Nephron progenitor cell (in vitro differentiated cells): ENCODE measurements around the gene LY6G5B.

Source experiments
- DNase-seq: peaks from one replicate; pipeline ENCODE4 v3.0.0; 2021
- H3K27ac Mint-ChIP-seq: 2 replicates; pipeline ENCODE4 v1.8.0; 2021; ENCODE audit warnings: mild to moderate bottlenecking, moderate library complexity, mixed read lengths
- H3K27me3 Mint-ChIP-seq: 2 replicates; pipeline ENCODE4 v1.8.0; 2021; ENCODE audit warnings: mild to moderate bottlenecking, low read depth, mixed read lengths; ENCODE audit not compliant: poor library complexity
- H3K36me3 Mint-ChIP-seq: 2 replicates; pipeline ENCODE4 v1.8.0; 2021; ENCODE audit warnings: low read depth, mixed read lengths
- H3K4me1 Mint-ChIP-seq: 2 replicates; pipeline ENCODE4 v1.8.0; 2021; ENCODE audit warnings: mixed read lengths
- H3K4me3 Mint-ChIP-seq: 2 replicates; pipeline ENCODE4 v1.8.0; 2021; ENCODE audit warnings: mild to moderate bottlenecking, moderate library complexity, mixed read lengths
- H3K9me3 Mint-ChIP-seq: 2 replicates; pipeline ENCODE4 v1.8.0; 2021; ENCODE audit warnings: mild to moderate bottlenecking, moderate library complexity, mixed read lengths
- TF ChIP-seq, protein P1 (sequence below): fragments of 200-600 bp; sonication (generic); IDR thresholded peaks from 2 replicates; pipeline ENCODE4 v1.5.0; 2021; ENCODE audit warnings: antibody characterized with exemption

Gene LY6G5B

GRCh38 chr6:31642798-31643570 lies 26.8 kb upstream of the LY6G5B start:
- H3K27me3 Mint-ChIP-seq, result no peaks in the 10 kb centered on the region
- no peak overlapping the region for H3K4me3 Mint-ChIP-seq
- H3K4me1 Mint-ChIP-seq, result no peaks in the 10 kb centered on the region
- peaks cover 64% of the 10 kb centered on the region for H3K36me3 Mint-ChIP-seq
- no peaks in the 10 kb centered on the region for H3K9me3 Mint-ChIP-seq
- TF ChIP-seq, protein P1, sequence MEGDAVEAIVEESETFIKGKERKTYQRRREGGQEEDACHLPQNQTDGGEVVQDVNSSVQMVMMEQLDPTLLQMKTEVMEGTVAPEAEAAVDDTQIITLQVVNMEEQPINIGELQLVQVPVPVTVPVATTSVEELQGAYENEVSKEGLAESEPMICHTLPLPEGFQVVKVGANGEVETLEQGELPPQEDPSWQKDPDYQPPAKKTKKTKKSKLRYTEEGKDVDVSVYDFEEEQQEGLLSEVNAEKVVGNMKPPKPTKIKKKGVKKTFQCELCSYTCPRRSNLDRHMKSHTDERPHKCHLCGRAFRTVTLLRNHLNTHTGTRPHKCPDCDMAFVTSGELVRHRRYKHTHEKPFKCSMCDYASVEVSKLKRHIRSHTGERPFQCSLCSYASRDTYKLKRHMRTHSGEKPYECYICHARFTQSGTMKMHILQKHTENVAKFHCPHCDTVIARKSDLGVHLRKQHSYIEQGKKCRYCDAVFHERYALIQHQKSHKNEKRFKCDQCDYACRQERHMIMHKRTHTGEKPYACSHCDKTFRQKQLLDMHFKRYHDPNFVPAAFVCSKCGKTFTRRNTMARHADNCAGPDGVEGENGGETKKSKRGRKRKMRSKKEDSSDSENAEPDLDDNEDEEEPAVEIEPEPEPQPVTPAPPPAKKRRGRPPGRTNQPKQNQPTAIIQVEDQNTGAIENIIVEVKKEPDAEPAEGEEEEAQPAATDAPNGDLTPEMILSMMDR, result no peak
- DNase-seq, result no peak
- H3K27ac Mint-ChIP-seq, result no peak overlapping the region

DNA sequence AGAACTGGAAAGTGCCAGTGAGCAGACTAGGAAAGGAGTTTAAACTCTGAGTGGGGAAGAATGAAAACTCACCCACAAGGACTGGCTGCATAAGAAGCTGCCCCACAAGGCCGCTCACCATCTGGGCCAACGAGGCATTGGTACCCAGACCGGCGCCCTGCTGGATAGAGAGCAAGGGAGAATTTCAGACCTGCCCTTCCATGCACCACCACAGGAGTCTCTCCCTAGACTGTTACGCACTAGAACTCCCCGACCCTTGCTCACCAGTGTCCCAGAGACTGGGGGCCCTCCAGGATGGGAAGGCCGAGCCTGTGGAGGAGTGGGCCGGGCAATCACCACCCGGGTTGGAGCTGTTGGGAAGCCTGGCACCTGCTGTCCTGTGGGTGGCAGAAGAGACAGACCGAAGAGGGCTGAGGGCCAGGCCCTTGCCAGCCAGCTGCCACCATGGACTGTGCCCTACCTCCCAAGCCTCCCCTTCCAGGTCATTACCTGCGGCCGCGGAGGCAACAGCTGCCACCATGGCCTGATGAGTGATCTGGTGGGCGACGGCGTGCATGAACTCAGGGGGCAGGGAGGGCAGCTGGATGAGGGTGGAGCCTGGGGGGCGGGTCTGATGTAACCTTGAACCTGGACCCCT lies 25.8 kb upstream of the LY6G5B start:
- Mint-ChIP-seq H3K27me3 (no peaks in the 10 kb centered on the region), H3K9me3 (no peaks in the 10 kb centered on the region), H3K4me3 (no peak overlapping the region), H3K27ac (no peak overlapping the region), H3K4me1 (peaks cover 6% of the 10 kb centered on the region), H3K36me3 (peaks cover 70% of the 10 kb centered on the region)
- TF ChIP-seq, protein P1, result no peak
- no peak for DNase-seq

DNA sequence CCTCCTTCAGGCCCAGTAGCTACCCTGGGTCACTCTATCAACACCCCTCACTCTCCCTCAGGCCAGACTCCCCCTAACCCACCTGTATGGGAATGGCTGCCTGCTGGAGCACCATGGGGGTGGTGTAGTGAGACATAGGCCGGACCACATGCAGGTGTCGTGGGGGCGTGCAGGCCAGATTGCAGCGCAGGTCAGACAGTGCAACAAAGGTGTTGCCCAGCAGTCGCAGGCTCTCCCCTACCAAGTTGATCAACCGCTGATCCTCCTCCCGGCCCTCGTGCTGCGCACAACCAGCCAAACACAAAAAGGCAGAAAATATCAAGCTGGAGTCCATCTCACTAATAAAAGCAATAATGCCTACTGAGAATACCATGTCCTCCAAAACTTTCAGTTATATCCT lies 24.5 kb upstream of the LY6G5B start:
- TF ChIP-seq, protein P1, result no peak
- Mint-ChIP-seq H3K4me3 (no peak overlapping the region), H3K36me3 (peaks cover 74% of the 10 kb centered on the region), H3K4me1 (peaks cover 16% of the 10 kb centered on the region), H3K27me3 (no peaks in the 10 kb centered on the region), H3K27ac (peak overlapping the region; percentile 48), H3K9me3 (no peaks in the 10 kb centered on the region)
- DNase-seq, result no peak

DNA sequence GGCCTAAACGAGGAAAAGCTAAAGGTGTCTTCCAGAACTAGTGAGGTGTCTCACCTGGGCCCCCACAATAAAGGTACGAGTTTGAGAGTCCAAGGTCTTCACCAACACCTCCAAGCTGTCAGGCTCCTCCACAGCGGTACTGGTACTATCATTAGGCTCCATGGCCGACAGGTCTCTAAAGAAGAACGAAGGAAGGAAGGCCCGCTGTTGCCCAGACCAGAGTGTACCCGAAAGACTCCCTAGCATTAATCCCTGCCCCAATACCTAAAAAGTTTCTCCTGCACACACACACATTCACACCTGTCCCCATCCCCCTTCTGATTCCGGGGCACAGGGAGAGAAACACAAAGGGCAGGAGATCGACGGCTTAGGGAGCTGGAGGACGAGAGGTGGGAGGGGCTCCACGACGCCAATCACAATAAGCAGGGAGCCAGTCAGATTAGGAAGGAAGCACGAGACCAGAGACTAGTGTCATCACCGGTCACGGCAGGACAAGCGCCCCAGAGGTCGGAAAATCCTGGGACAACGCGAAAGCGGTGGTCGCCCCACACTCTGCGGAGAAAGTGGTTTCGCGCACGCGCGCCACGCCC lies 18.1 kb upstream of the LY6G5B start:
- Mint-ChIP-seq H3K4me1 (peaks cover 58% of the 10 kb centered on the region), H3K36me3 (peaks cover 56% of the 10 kb centered on the region), H3K9me3 (no peaks in the 10 kb centered on the region), H3K27ac (peak overlapping the region; percentile 100), H3K27me3 (peaks cover 4% of the 10 kb centered on the region), H3K4me3 (peak overlapping the region; percentile 99)
- TF ChIP-seq, protein P1, result no peak
- no peak for DNase-seq

DNA sequence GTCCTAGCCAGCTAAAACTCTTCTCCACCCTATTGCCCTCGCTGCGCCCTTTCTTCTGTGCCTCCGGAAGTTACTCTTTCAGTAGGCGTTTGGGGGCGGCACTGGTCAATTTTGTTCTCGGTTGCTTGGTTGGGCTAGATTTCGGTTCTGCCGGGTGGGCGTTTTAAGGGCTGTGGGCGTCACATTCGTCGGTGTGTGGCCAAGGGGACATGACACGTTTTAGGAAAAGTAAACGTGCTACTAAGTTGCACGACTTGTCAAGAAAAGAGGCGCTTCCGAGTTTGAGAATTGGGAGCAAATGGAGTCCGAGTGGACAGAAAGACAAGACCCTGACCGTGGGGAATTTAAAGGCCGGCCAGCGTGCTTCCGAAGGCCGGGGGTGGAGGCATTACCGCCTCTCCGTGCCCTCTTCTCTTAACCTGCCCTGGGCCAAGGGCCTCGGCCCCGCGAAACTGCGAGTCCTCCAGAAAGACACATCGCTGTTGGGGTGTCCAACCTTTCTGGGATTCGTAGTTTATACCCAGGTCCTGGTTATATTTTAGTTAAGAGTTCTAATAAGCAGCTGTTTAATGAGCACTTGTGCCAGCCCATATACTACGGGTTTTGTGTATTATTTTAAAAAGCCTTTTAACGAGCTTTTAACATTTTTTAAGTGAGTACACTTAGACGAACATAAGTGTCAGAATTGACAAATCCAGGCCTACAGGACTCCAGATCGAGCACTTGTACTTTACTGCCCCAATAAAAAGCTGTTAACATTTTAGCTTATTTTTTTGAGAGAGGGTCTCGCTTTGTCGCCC lies 16.7 kb upstream of the LY6G5B start:
- Mint-ChIP-seq H3K9me3 (no peaks in the 10 kb centered on the region), H3K27me3 (peaks cover 4% of the 10 kb centered on the region), H3K27ac (peak overlapping the region; percentile 100), H3K4me3 (peak overlapping the region; percentile 99), H3K4me1 (peaks cover 69% of the 10 kb centered on the region), H3K36me3 (peaks cover 55% of the 10 kb centered on the region)
- TF ChIP-seq, protein P1, result no peak
- DNase-seq, result peak; percentile 80
